GM18861 (cell line): Measurements from ENCODE around the gene SLC7A7.
A peak's percentile ranks its signal among the peaks of the same experiment; 100 is the strongest.
"Not testable (repeated sequence)": the region's sequence is repeated elsewhere in the genome, so short reads cannot be mapped to it uniquely, and the experiment has no call there.

Source experiments
- ATAC-seq: cut with Tn5 transposase; IDR thresholded peaks from one replicate; pipeline ENCODE4 v1.9.1; 2021; ENCODE audit not compliant: unreplicated experiment

SLC7A7 gene

DNA sequence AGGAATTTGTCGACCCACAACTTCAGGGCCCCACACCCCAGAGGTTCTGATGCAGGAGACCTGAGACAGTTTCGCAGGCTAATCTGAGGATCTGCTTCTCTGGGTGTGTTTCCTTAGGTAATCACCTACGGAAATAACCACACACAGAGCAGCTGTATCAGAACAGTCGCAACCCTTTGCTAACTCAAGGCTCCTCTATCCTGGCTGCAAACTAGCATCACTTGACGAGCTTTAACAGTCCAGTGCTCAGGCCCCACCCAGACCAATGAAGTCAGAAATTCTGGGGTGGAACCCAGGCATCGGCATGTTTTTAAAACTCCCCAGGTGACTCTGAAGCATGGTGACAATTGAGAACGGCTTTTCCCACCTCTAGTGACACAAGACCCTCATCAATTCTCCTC is 20.7 kb downstream of the SLC7A7 start:
- no peak for ATAC-seq

GRCh38 chr14:22793976-22794375 is 21.3 kb downstream of the SLC7A7 start:
- ATAC-seq = no peak

DNA sequence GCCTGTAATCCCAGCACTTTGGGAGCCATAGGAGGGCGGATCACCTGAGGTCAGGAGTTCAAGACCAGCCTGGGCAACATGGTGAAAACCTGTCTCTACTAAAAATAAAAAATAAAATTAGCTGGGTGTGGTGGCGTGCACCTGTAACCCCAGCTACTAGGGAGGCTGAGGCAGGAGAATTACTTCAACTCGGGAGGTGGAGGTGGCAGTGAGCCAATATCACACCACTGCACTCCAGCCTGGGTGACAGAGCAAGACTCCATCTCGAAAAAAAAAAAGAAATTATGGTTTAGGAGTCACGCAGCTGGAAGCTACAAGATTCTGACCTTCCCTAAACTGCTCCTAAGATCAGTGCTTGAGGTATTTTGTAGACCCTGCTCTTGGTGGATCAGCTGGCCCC is 21.7 kb downstream of the SLC7A7 start:
- ATAC-seq = not testable (repeated sequence)

DNA sequence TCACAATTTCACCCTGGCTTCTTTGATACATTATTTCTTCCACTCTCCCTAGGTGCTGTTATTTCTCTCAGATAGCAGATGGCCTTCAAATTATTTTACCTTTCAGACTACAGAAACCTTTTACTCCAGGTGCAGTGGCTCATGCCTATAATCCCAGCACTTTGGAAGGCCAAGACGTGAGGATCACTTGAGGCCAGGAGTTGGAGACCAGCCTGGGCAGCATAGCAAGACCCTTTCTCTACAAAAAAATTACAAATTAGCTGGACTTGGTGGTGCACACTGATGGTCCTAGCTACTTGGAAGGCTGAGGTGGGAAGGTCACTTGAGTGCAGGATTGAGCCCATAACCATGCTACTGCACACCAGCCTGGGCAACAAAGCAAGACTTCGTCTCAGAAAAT is 23.1 kb downstream of the SLC7A7 start:
- no peak for ATAC-seq

GRCh38 chr14:22791301-22791700 is 23.9 kb downstream of the SLC7A7 start:
- no peak for ATAC-seq

DNA sequence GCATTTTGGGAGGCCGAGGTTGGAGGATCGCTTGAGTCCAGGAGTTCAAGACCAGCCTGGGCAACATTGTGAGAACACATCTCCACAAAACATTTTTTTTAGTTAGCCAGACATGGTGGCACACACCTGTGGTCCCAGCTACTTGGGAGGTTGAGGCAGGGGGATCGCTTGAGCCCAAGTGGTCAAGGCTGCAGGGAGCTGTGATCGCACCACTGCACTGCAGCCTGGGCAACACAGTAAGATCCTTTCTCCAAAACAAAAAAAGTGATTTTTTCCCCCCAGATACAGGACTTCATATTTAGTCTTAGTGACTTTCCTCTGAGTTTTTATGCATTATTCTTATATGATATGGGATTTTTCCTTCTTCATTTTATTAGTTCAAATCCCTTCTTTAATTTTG is 28.6 kb downstream of the SLC7A7 start:
- ATAC-seq = no peak

- ATAC-seq = no peak
These were observed 33.8 kb downstream of the SLC7A7 start for GRCh38 chr14:22781301-22781991.

DNA sequence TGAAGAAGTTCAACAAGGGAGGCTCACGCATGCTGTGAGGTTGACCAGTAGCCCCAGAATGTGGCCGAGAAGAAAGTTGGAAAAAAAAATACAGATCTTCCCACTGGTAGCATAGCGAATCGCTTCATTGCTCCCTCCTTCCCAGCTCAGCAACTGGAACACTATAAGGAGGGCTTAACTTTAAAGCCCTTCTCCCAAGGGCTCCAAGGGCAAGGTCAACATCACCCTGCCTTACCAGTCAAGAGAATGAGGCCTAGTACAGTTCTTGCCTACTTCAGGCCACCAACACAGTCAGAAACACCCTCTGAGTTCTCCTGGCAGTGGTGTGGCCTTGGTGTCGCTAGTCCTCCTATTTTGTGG is 34.3 kb downstream of the SLC7A7 start:
- ATAC-seq = no peak

GRCh38 chr14:22780105-22780679 is 35.0 kb downstream of the SLC7A7 start:
- ATAC-seq = no peak

DNA sequence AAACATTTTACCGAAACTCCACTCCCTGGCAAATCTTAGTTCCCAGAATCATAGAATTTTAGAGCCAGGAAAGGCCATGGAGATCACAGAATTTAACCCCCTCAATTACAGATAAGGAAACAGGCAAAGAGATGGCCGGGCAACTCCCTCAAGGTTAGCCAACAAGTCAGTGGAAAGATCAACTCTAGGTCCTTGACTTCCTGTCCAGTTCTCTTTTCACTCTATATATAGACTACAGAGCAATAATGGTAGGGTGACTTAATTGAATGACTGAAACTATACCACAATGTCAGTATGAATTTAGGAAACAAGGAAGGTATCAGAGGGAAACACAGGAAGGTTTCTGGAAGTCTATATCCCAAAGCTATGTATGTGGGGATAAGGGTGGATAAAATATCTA is 37.2 kb downstream of the SLC7A7 start:
- no peak for ATAC-seq

DNA sequence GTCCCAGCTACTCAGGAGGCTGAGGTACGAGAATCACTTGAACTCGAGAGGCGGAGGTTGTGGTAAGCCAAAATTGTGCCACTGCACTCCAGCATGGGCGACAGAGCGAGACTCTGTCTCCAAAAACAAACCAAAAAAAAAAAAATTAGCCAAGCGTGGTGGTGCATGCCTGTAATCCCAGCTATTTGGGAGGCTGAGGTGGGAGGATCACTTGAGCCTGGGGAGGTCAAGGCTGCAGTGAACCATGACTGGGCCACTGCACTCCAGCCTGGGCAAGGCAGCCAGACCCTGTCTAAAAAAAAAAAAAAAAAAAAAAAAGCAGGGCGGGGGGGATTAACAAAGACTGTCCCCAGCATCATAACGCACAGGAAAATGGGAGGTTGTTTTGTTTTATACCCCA is 38.4 kb downstream of the SLC7A7 start:
- not testable (repeated sequence) for ATAC-seq

GRCh38 chr14:22776215-22776614 is 39.0 kb downstream of the SLC7A7 start:
- no peak for ATAC-seq

- no peak for ATAC-seq
These were observed 41.1 kb downstream of the SLC7A7 start for GRCh38 chr14:22774011-22774706.

- no peak for ATAC-seq
These were observed 41.8 kb downstream of the SLC7A7 start for GRCh38 chr14:22773162-22774010.

GRCh38 chr14:22772725-22773124 is 42.5 kb downstream of the SLC7A7 start:
- no peak for ATAC-seq

- no peak for ATAC-seq
These were observed 44.6 kb downstream of the SLC7A7 start for GRCh38 chr14:22770481-22771187.

DNA sequence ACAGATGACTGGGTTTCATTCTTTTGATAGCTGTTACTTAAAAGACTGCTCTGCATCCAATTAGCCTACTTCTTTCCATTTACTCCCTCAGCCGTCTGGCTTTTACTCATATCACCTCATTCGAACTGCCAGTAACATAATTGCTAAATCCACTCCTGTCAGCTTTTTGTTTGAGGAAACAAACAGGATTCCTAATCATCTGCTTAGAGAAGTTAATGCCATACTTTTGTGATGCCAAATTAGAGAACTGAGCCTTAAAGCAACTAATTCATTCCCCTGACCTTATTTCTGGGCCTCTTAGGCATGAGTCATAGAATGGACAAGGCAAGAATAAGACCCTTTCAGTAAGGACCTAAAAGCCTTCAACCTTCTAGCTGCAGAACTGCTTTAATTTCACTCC is 45.9 kb downstream of the SLC7A7 start:
- no peak for ATAC-seq

DNA sequence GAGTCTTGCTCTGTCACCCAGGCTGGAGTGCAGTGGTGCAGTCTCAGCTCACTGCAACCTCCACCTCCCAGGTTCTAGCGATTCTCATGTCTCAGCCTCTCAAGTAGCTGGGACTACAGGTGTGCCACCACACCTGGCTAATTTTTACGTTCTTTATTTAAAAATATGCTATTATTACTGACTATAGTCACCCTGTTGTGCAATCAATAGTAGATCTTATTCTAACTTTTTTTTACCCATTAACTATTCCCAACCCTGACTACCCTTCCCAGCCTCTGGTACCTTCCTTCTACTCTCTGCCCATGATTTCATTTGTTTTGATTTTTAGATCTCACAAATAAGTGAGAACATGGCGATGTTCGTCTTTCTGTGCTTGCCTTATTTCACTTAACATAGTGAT is 46.3 kb downstream of the SLC7A7 start:
- no peak for ATAC-seq

- ATAC-seq = no peak
These were observed 48.0 kb downstream of the SLC7A7 start for GRCh38 chr14:22767323-22767589.

DNA sequence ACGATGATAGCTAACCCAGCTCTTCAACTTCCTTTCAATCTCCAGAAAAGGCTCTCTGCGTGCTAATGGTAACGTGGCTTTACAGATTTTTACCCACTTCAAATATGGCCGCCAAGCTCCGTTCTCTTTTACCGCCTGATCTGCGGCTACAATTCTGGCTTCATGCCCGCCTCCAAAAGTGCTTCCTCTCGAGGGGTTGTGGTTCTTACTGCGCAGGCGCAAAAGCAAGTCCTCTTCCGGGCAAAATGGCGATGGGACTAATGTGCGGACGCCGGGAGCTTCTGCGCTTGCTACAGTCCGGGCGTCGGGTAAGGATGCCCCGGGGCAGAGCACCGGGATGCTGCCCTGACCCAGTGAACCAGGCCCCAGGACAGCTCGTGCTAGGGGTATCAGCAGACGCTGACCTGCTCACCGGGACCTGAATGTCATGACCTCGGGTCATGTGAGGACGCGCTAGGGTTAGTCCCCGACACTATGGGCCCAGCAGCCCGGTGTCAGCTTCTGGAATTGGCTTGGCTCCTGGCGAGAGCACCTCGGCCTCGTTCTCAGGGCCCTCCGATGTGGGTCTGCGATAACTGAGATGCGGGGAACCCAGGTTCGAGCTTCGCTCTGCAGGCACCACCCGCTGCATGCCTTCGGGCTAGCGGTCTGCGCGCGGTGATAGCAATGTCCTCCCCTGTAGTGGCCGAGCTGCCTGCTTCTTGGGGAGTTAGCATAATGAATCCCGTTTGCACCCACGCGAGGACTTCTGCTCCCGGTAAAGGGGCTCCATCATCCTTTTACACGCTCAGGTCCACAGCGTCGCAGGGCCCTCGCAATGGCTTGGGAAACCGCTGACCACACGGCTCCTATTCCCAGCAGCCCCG is 48.5 kb downstream of the SLC7A7 start, which contains the start of gene OXA1L:
OXA1L (plus strand) TSS at position 232 of the 866 bp plus-strand sequence; CDS start at position 246, 14 bp downstream.
- peak; percentile 69 for ATAC-seq
